ENCODE results near the gene SOX14. TPM values are rescaled to one million over a fixed set of nuclear protein-coding genes. Genes with fewer than 3 reads are reported as not detected.

SOX14 gene
- not detected for total RNA-seq

DNA sequence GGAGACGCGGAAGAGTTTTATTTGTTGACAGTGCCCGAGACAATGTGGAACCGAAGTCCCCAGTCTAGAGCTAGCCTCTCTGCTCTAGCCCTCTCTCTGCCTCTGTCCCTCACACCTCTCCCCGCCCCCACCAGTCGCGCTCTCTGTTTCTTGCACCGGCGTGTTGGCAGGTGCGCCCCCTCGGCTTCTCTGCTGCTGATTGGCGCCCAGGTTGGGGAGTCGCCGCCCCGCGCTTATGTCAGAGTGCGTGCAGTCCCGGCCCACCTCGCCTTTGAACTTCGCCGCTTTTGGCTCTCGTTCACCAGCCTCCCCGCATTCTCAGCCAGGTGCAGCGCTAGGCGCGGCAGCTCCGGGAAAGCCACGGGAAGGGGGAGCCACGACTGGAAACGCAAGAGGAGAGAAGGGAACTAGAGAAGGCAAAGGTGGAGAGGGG, at the start of gene SOX14:
TSS of gene SOX14 (plus strand) at position 315 of the 433 bp plus-strand sequence. CDS start 470 bp downstream, outside the sequence.
- ATAC-seq (peak; percentile 72), DNase-seq (peak; percentile 45 to 83 (median 71))
- H3K27ac ChIP-seq, result no peak within 1 kb of the TSS
- peak within 1 kb of the TSS in 1 of 2 donors; percentile 1 for H3K4me3 ChIP-seq
- H3K36me3 ChIP-seq (replicated peaks in 1 of 2; ENCODE audit: insufficient read depth in 1 of 2, low read depth in 2 of 2), result no peaks in the 10 kb centered on the region
- TF ChIP-seq POLR2A (IDR thresholded peaks at IDR 0.05), result no peak
- TF ChIP-seq, protein P1, sequence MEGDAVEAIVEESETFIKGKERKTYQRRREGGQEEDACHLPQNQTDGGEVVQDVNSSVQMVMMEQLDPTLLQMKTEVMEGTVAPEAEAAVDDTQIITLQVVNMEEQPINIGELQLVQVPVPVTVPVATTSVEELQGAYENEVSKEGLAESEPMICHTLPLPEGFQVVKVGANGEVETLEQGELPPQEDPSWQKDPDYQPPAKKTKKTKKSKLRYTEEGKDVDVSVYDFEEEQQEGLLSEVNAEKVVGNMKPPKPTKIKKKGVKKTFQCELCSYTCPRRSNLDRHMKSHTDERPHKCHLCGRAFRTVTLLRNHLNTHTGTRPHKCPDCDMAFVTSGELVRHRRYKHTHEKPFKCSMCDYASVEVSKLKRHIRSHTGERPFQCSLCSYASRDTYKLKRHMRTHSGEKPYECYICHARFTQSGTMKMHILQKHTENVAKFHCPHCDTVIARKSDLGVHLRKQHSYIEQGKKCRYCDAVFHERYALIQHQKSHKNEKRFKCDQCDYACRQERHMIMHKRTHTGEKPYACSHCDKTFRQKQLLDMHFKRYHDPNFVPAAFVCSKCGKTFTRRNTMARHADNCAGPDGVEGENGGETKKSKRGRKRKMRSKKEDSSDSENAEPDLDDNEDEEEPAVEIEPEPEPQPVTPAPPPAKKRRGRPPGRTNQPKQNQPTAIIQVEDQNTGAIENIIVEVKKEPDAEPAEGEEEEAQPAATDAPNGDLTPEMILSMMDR (IDR thresholded peaks at IDR 0.05), result no peak
- H3K4me1 ChIP-seq, result peaks cover 49% of the 10 kb centered on the region
- WGBS, 2 donors, result 0% methylated on average over 25 to 30 of the region's 30 CpGs
- H3K9me3 ChIP-seq, result no peaks in the 10 kb centered on the region
- H3K27me3 ChIP-seq, result peaks cover 0 to 40% of the 10 kb centered on the region in 2 donors
- intact Hi-C loops (cut with DNase I), result no loop called here

DNA sequence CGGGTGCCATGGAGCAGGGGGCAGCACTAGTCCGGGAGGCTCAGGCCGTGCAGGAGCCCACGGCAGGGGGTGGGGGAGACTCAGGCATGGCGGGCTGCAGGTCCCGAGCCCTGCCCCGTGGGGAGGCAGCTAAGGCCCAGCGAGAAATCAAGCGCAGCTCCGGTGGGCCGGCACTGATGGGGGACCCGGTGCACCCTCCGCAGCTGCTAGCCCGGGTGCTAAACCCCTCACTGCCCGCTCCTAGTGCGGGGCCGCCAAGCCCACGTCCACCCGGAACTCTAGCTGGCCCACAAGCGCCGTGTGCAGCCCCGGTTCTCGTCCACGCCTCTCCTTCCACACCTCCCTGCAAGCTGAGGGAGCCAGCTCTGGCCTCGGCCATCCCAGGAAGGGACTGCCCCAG, 49.6 kb upstream of the SOX14 start:
- DNase-seq (no peak), ATAC-seq (no peak)
- H3K27me3 ChIP-seq, result no peaks in the 10 kb centered on the region
- no peak overlapping the region for H3K27ac ChIP-seq
- no peak for TF ChIP-seq POLR2A (IDR thresholded peaks at IDR 0.05)
- TF ChIP-seq, protein P1 (IDR thresholded peaks at IDR 0.05), result no peak
- no peaks in the 10 kb centered on the region for H3K36me3 ChIP-seq (replicated peaks in 1 of 2; ENCODE audit: insufficient read depth in 1 of 2, low read depth in 2 of 2)
- WGBS, 2 donors, result 85 to 100% methylated on average over 2 to 12 of the region's 25 CpGs
- H3K4me1 ChIP-seq, result no peaks in the 10 kb centered on the region
- peaks cover 0 to 3% (median 0%) of the 10 kb centered on the region in 3 donors for H3K9me3 ChIP-seq
- intact Hi-C loops (cut with DNase I), result no loop called here
- no peak overlapping the region for H3K4me3 ChIP-seq

DNA sequence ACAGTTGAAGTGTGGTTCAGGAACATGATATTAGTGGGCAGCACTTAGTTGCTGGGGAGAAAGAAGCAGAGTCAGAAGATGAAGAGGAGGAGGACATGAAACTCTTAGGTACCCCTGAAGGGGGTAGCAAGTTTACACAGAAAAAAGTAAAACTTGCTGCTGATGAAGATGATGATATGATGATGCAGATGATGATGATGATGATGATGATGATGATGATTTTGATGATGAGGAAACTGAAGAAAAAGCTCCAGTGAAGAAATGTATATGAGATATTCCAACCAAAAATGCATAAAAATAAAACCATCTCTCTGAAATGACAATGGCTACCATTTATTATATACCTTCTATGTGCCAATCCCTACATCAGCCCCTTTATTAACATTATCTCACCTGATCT, 39.9 kb upstream of the SOX14 start:
- DNase-seq (no peak), ATAC-seq (no peak)
- H3K4me1 ChIP-seq, result no peaks in the 10 kb centered on the region
- no peak overlapping the region for H3K4me3 ChIP-seq
- no peak overlapping the region for H3K27ac ChIP-seq
- TF ChIP-seq, protein P1 (IDR thresholded peaks at IDR 0.05), result no peak
- TF ChIP-seq POLR2A (IDR thresholded peaks at IDR 0.05), result no peak
- no peaks in the 10 kb centered on the region for H3K27me3 ChIP-seq
- no peaks in the 10 kb centered on the region for H3K36me3 ChIP-seq (replicated peaks in 1 of 2; ENCODE audit: insufficient read depth in 1 of 2, low read depth in 2 of 2)
- H3K9me3 ChIP-seq, result no peaks in the 10 kb centered on the region
- intact Hi-C loops (cut with DNase I), result no loop called here

DNA sequence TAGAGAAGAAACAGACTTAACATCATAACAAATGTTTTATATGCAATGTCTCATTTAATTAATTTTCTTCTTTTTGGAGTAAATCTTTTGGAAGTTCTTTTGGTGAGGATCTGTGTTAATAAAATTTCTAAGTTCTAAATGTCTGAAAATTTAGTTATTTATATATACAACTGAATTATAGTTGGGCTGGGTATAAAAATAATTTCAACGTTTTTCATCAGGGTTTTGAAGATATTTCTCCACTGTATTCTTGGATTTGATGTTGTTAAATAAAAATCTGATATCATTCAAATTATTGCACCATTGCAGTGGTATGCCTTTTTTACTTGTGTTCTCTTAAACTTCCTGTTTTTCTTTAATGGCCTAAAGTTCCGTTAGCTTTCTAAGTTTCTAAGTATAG, 26.9 kb upstream of the SOX14 start:
- Histone ChIP-seq H3K9me3 (no peaks in the 10 kb centered on the region), H3K4me3 (no peak overlapping the region), H3K27me3 (no peaks in the 10 kb centered on the region), H3K4me1 (no peaks in the 10 kb centered on the region), H3K27ac (no peak overlapping the region), H3K36me3 (replicated peaks in 1 of 2; ENCODE audit: insufficient read depth in 1 of 2, low read depth in 2 of 2) (no peaks in the 10 kb centered on the region)
- 45 to 57% methylated on average over 2 of the region's 2 CpGs for WGBS, 2 donors
- ATAC-seq (no peak), DNase-seq (no peak)
- intact Hi-C loops (cut with DNase I), result no loop called here
- TF ChIP-seq, protein P1 (IDR thresholded peaks at IDR 0.05), result no peak
- no peak for TF ChIP-seq POLR2A (IDR thresholded peaks at IDR 0.05)

DNA sequence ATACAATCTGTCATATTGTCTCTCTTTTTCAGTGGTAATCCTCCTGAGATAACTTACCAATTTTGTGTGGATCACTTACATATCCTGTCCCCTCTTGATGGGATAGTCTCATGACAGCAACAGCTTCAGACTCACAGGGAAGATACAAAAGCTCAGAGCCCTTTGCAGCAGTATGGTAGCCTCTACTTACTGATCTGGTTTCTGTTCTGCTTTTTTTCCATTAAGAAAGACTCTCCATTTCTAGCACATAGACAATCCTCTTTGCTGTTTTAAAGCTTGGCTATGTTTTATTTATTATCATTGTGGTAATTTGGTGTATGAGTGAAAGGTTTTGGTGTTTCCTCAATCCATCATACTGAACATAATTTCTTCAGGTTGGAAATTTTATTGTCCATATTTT, 25.4 kb upstream of the SOX14 start:
- intact Hi-C loops (cut with DNase I), result no loop called here
- DNase-seq, result no peak
- Histone ChIP-seq H3K9me3 (no peaks in the 10 kb centered on the region), H3K36me3 (replicated peaks in 1 of 2; ENCODE audit: insufficient read depth in 1 of 2, low read depth in 2 of 2) (no peaks in the 10 kb centered on the region), H3K4me1 (no peaks in the 10 kb centered on the region), H3K27me3 (no peaks in the 10 kb centered on the region), H3K27ac (no peak overlapping the region), H3K4me3 (no peak overlapping the region)
- TF ChIP-seq POLR2A (IDR thresholded peaks at IDR 0.05), result no peak
- TF ChIP-seq, protein P1 (IDR thresholded peaks at IDR 0.05), result no peak
- no peak for ATAC-seq
